WERI-Rb-1 (cell line): ENCODE measurements around the gene TRAPPC3.
A peak's percentile ranks its signal among the peaks of the same experiment; 100 is the strongest.

ENCODE experiments used
- DNase-seq: peaks from one replicate; pipeline ENCODE4 v3.0.0-alpha.2; 2020
- H3K27ac ChIP-seq: fragments of 250-450 bp; sonication (Bioruptor Pico); 2 replicates; pipeline ENCODE4 v1.5.1; 2020; ENCODE audit warnings: mild to moderate bottlenecking, moderate library complexity
- H3K27me3 ChIP-seq: fragments of 250-450 bp; sonication (Bioruptor Pico); 2 replicates; pipeline ENCODE4 v1.5.1; 2021; ENCODE audit warnings: mild to moderate bottlenecking, low read depth, moderate library complexity; ENCODE audit not compliant: insufficient read depth, severe bottlenecking
- H3K36me3 ChIP-seq: fragments of 250-450 bp; sonication (Bioruptor Pico); 2 replicates; pipeline ENCODE4 v1.5.1; 2020; ENCODE audit warnings: mild to moderate bottlenecking, moderate library complexity
- H3K4me3 ChIP-seq: 2 replicates; pipeline ENCODE4 v1.5.1; 2011; ENCODE audit warnings: low read depth, mild to moderate bottlenecking, control low read depth, low read length
- H3K9me3 ChIP-seq: fragments of 250-450 bp; sonication (Bioruptor Pico); 2 replicates; pipeline ENCODE4 v1.5.1; 2021; ENCODE audit warnings: mild to moderate bottlenecking, moderate library complexity; ENCODE audit not compliant: severe bottlenecking
- TF ChIP-seq, protein P1 (sequence below): IDR thresholded peaks from 2 replicates; pipeline ENCODE4 v1.5.1; 2011; ENCODE audit warnings: low read depth, mild to moderate bottlenecking, control low read depth, inconsistent platforms, low read length

The TRAPPC3 gene

DNA sequence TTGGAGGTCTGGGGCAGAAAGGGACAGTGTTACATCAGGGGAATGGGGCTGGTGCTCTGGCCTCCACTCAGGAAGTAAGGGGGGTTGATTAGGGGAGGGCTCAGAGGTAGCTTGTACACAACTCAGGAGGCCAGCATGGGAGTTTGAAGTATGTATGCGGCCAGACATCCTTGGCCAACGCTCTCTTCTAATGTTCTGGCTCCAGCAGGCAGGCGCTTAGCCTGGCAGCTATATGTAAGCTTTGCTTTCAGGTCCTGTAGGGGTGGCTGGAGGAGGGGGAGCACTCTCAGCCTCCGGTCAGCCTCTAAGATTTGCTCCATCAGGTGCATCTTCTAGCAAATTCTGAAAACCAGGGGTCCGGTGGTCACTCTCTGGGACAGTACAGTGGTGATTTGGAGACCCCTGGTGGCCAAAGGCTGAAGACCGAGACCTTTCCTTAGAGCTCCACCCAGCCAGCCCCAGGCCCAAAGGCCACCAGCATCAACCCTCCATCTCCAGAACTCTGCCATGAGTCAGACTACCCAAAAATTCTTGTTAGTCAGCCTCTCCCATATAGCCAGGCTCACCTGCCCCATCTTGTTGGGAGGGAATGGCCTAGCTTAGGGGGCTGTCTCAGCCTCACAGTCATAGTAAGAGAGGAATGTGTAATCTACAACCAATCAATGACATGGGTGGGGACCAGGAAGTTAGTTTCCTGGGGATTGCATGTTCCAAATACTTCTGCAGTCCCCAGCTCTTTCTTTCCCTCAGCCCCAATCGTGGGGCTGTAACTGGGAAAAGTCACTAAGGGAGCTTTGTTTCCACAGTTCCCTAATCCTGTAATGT is 14.6 kb downstream of the TRAPPC3 start:
- Histone ChIP-seq H3K36me3 (peaks cover 31% of the 10 kb centered on the region), H3K4me3 (no peak overlapping the region), H3K9me3 (no peaks in the 10 kb centered on the region), H3K27me3 (no peaks in the 10 kb centered on the region), H3K27ac (no peak overlapping the region)
- peak; percentile 68 for DNase-seq
- TF ChIP-seq, protein P1, sequence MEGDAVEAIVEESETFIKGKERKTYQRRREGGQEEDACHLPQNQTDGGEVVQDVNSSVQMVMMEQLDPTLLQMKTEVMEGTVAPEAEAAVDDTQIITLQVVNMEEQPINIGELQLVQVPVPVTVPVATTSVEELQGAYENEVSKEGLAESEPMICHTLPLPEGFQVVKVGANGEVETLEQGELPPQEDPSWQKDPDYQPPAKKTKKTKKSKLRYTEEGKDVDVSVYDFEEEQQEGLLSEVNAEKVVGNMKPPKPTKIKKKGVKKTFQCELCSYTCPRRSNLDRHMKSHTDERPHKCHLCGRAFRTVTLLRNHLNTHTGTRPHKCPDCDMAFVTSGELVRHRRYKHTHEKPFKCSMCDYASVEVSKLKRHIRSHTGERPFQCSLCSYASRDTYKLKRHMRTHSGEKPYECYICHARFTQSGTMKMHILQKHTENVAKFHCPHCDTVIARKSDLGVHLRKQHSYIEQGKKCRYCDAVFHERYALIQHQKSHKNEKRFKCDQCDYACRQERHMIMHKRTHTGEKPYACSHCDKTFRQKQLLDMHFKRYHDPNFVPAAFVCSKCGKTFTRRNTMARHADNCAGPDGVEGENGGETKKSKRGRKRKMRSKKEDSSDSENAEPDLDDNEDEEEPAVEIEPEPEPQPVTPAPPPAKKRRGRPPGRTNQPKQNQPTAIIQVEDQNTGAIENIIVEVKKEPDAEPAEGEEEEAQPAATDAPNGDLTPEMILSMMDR: peak; percentile 84

DNA sequence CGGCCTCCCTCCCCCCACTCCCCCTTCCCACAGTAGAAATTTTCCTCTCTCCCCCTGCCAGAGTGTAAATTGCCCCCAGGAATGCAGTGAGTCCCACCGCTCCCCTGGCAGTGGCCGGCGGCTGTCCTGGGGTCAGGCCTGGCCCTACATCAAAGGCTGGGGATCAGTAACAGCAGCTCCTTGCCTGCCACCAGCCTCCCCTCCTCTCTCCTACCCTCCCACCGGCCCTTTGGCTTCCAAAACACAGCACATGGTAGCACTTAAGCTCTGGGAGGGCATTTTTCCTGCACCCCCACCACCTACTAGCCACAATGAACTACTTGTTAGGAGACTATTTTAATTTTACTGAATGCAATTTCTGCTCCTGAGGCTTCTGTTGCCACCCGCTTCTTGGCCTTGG is 15.3 kb downstream of the TRAPPC3 start:
- H3K27me3 ChIP-seq: no peaks in the 10 kb centered on the region
- peaks cover 25% of the 10 kb centered on the region for H3K36me3 ChIP-seq
- H3K27ac ChIP-seq: no peak overlapping the region
- TF ChIP-seq, protein P1: no peak
- no peaks in the 10 kb centered on the region for H3K9me3 ChIP-seq
- no peak overlapping the region for H3K4me3 ChIP-seq
- no peak for DNase-seq

GRCh38 chr1:36133484-36133883 is 15.8 kb downstream of the TRAPPC3 start:
- no peak for DNase-seq
- no peak overlapping the region for H3K4me3 ChIP-seq
- H3K27me3 ChIP-seq: no peaks in the 10 kb centered on the region
- H3K9me3 ChIP-seq: peaks cover 3% of the 10 kb centered on the region
- H3K36me3 ChIP-seq: peaks cover 24% of the 10 kb centered on the region
- TF ChIP-seq, protein P1: no peak
- no peak overlapping the region for H3K27ac ChIP-seq

DNA sequence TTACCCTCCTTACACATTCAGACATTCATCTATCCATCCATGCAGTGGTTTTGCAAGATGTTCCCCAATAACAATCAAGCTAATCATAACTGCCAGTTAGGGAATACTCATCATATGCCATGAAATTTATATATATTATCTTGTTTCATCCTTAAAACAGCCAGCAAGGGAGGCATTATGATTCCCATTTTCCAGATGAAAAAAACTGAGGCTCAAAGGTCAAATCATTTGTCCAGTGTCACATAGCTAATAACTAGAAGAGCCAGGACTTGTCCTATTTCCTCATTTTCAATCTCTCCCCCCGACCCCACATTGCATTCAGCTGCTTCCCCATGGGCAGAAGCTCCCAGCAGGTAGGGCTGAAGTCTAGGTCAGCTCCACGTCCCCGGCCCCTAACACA is 17.3 kb downstream of the TRAPPC3 start:
- no peak for DNase-seq
- Histone ChIP-seq H3K4me3 (no peak overlapping the region), H3K36me3 (peaks cover 9% of the 10 kb centered on the region), H3K9me3 (peaks cover 3% of the 10 kb centered on the region), H3K27ac (no peak overlapping the region), H3K27me3 (no peaks in the 10 kb centered on the region)
- TF ChIP-seq, protein P1: no peak

- no peak for DNase-seq
- no peak overlapping the region for H3K27ac ChIP-seq
- no peaks in the 10 kb centered on the region for H3K27me3 ChIP-seq
- TF ChIP-seq, protein P1: no peak
- no peak overlapping the region for H3K4me3 ChIP-seq
- no peaks in the 10 kb centered on the region for H3K36me3 ChIP-seq
- peaks cover 3% of the 10 kb centered on the region for H3K9me3 ChIP-seq
These were observed 20.4 kb downstream of the TRAPPC3 start for GRCh38 chr1:36128905-36129206.
